AG09309 (cell line): ENCODE data around the gene SERPING1.
A peak's percentile ranks its signal among the peaks of the same experiment; 100 is the strongest.

ENCODE experiments used
- DNase-seq: peaks from one replicate; pipeline ENCODE4 v3.0.0-alpha.2; 2010; ENCODE audit warnings: low read depth
- H3K4me3 ChIP-seq: 2 replicates; pipeline ENCODE4 v1.5.1; 2011; ENCODE audit warnings: mild to moderate bottlenecking, low read depth, low read length, moderate library complexity; ENCODE audit not compliant: control insufficient read depth
- CTCF ChIP-seq: IDR thresholded peaks from 2 replicates; pipeline ENCODE4 v1.5.1; 2011; ENCODE audit warnings: mild to moderate bottlenecking, low read depth, low read length, inconsistent platforms; ENCODE audit not compliant: insufficient read depth, control insufficient read depth; ENCODE audit errors: missing control alignments

Gene SERPING1

GRCh38 chr11:57556041-57556440 is 41.4 kb upstream of the SERPING1 start:
- no peak for DNase-seq
- TF ChIP-seq CTCF = no peak
- no peak overlapping the region for H3K4me3 ChIP-seq

GRCh38 chr11:57560146-57560545 is 37.3 kb upstream of the SERPING1 start:
- no peak for DNase-seq
- no peak overlapping the region for H3K4me3 ChIP-seq
- TF ChIP-seq CTCF = no peak

GRCh38 chr11:57562596-57562995 is 34.9 kb upstream of the SERPING1 start:
- no peak overlapping the region for H3K4me3 ChIP-seq
- no peak for DNase-seq
- no peak for TF ChIP-seq CTCF

- no peak for TF ChIP-seq CTCF
- DNase-seq = peak; percentile 25
- peak overlapping the region; percentile 86 for H3K4me3 ChIP-seq
Measured at GRCh38 chr11:57566005-57566904, 31.2 kb upstream of the SERPING1 start.

GRCh38 chr11:57566905-57567514 is 30.5 kb upstream of the SERPING1 start:
- peak overlapping the region; percentile 86 for H3K4me3 ChIP-seq
- no peak for TF ChIP-seq CTCF
- DNase-seq = no peak

GRCh38 chr11:57567515-57568329 is 29.8 kb upstream of the SERPING1 start, which contains the start of gene UBE2L6:
TSS of gene UBE2L6 (minus strand) at chr11:57567672. CDS start at chr11:57567611, 61 bp downstream.
- TF ChIP-seq CTCF = no peak
- no peak for DNase-seq
- peak within 1 kb of the TSS; percentile 86 for H3K4me3 ChIP-seq
